GM12878 (cell line): ENCODE measurements around the gene PCDHGA1. TPM values are rescaled to one million over a fixed set of nuclear protein-coding genes. Genes with fewer than 3 reads are reported as not detected.

Experiments used
- ATAC-seq: fragments of 200-7000 bp; cut with Tn5 transposase; 3 replicates; pipeline ENCODE4 v1.9.1; 2020; ENCODE audit warnings: mild to moderate bottlenecking, moderate library complexity
- BruUV-seq: library from RNA; stranded (reverse); fragments of 400-500 nt; replicated peaks from 2 replicates; lab custom pipeline; 2021; lab: Mats Ljungman, UMichigan
- CTCF ChIA-PET: fragments of 300-600 bp; sonication (Branson Sonifier 250); formaldehyde crosslinking; extraction: SDS; loops from one replicate; lab custom pipeline; 2021; ENCODE audit warnings: inconsistent platforms; lab: Yijun Ruan, JAX
- POLR2A ChIA-PET: fragments of 350-600 bp; formaldehyde crosslinking; extraction: SDS; loops from one replicate; lab custom pipeline; 2021; ENCODE audit warnings: inconsistent platforms; lab: Charles Lee
- RAD21 ChIA-PET: fragments of 300-600 bp; sonication (Branson Sonifier 250); formaldehyde crosslinking; loops from one replicate; lab custom pipeline; 2023; ENCODE audit warnings: antibody characterized with exemption; ENCODE audit not compliant: unreplicated experiment; lab: Charles Lee
- SMC1A ChIA-PET: fragments of 300-600 bp; sonication (Branson Sonifier 250); formaldehyde crosslinking; loops from one replicate; lab custom pipeline; 2023; ENCODE audit not compliant: unreplicated experiment, uncharacterized antibody; lab: Charles Lee
- DNase-seq: peaks from one replicate; pipeline ENCODE4 v3.0.0-alpha.2; 2011; ENCODE audit warnings: low read depth, low spot score
- FAIRE-seq: peaks from 3 replicates; lab custom pipeline; 2011; peaks lifted over from hg19 to GRCh38; lab: Jason Lieb, UNC
- H2AFZ ChIP-seq: 2 replicates; pipeline ENCODE4 v1.6.0; 2011; ENCODE audit warnings: low read depth, low read length, control low read depth; ENCODE audit not compliant: control insufficient read depth
- H3K27ac ChIP-seq: 2 replicates; pipeline ENCODE4 v1.5.1; 2011; ENCODE audit warnings: control low read depth; ENCODE audit not compliant: control insufficient read depth, insufficient read depth
- H3K27me3 ChIP-seq, 2 experiments: replicated peaks in 1 of 2; 2 replicates each; pipeline versions ENCODE4 v1.6.0 to v1.6.1; 2011; ENCODE audit warnings: low read length in 1 of 2; ENCODE audit not compliant: control insufficient read depth in 2 of 2, insufficient read depth in 2 of 2
- H3K36me3 ChIP-seq, 2 experiments: 2 replicates each; pipeline ENCODE4 v1.5.1; 2011; ENCODE audit warnings: low read length in 1 of 2; ENCODE audit not compliant: control insufficient read depth in 2 of 2, insufficient read depth in 2 of 2
- H3K4me1 ChIP-seq: 2 replicates; pipeline ENCODE4 v1.6.1; 2011; ENCODE audit warnings: mild to moderate bottlenecking, low read length, moderate library complexity, mixed read lengths; ENCODE audit not compliant: control insufficient read depth, insufficient read depth
- H3K4me2 ChIP-seq: 2 replicates; pipeline ENCODE4 v1.6.0; 2011; ENCODE audit warnings: control low read depth; ENCODE audit not compliant: control insufficient read depth, insufficient read depth
- H3K4me3 ChIP-seq: fragments of 200-600 bp; sonication (generic); 2 replicates; pipeline ENCODE4 v1.5.1; 2016
- H3K79me2 ChIP-seq: 2 replicates; pipeline ENCODE4 v1.6.0; 2011; ENCODE audit warnings: low read length; ENCODE audit not compliant: control insufficient read depth, insufficient read depth
- H3K9ac ChIP-seq: 2 replicates; pipeline ENCODE4 v1.8.0; 2011; ENCODE audit warnings: low read length, control low read depth, mixed read lengths; ENCODE audit not compliant: control insufficient read depth, insufficient read depth
- H3K9me3 ChIP-seq: replicated peaks from 3 replicates; pipeline ENCODE4 v1.5.1; 2011; ENCODE audit warnings: mild to moderate bottlenecking, low read length; ENCODE audit not compliant: control insufficient read depth, insufficient read depth
- H4K20me1 ChIP-seq: 2 replicates; pipeline ENCODE4 v1.6.0; 2011; ENCODE audit not compliant: control insufficient read depth, insufficient read depth
- CBFB ChIP-seq: IDR thresholded peaks from 2 replicates; pipeline ENCODE4 v1.6.1; 2016; ENCODE audit warnings: antibody characterized with exemption, low read depth
- CTCF ChIP-seq, 3 experiments: IDR thresholded peaks in 2 of 3; conservative IDR thresholded peaks in 1 of 3; 2 replicates each; pipeline ENCODE4 v1.5.1; 2011; ENCODE audit warnings: low read depth in 3 of 3, low read length in 3 of 3, mild to moderate bottlenecking in 3 of 3, control low read depth in 2 of 3, moderate library complexity in 2 of 3, inconsistent platforms in 1 of 3, mixed read lengths in 1 of 3; ENCODE audit not compliant: control insufficient read depth in 2 of 3, insufficient read depth in 1 of 3; ENCODE audit errors: extremely low read depth in 1 of 3
- ELK1 ChIP-seq: IDR thresholded peaks from 2 replicates; pipeline ENCODE4 v1.6.1; 2012; ENCODE audit warnings: low read depth, low read length, improper control_type of control experiment
- MYC ChIP-seq: IDR thresholded peaks from 2 replicates; pipeline ENCODE4 v1.6.1; 2011; ENCODE audit warnings: mild to moderate bottlenecking, low read length, moderate library complexity, inconsistent platforms; ENCODE audit not compliant: insufficient read depth, insufficient replicate concordance, insufficient read length, severe bottlenecking
- PAX8 ChIP-seq: fragments of 450-650 bp; IDR thresholded peaks from 2 replicates; pipeline ENCODE4 v1.6.1; 2017; ENCODE audit warnings: mild to moderate bottlenecking, moderate library complexity
- PRDM15 ChIP-seq: fragments of 450-650 bp; formaldehyde crosslinking; IDR thresholded peaks from 2 replicates; pipeline ENCODE4 v1.4.0; 2020; ENCODE audit warnings: mild to moderate bottlenecking, moderate library complexity
- RAD21 ChIP-seq: IDR thresholded peaks from 2 replicates; pipeline ENCODE4 v1.6.1; 2011; ENCODE audit warnings: mild to moderate bottlenecking, low read depth, low read length, moderate library complexity; ENCODE audit not compliant: insufficient read depth
- RBBP5 ChIP-seq: fragments of 200-600 bp; sonication (generic); conservative IDR thresholded peaks from 2 replicates; pipeline ENCODE4 v1.6.1; 2016
- RFX5 ChIP-seq: IDR thresholded peaks from 2 replicates; pipeline ENCODE4 v1.6.1; 2011; ENCODE audit warnings: low read depth, low read length, improper control_type of control experiment
- SMC3 ChIP-seq: IDR thresholded peaks from 2 replicates; pipeline ENCODE4 v1.6.1; 2011; ENCODE audit warnings: low read length, improper control_type of control experiment, borderline replicate concordance
- STAT3 ChIP-seq: IDR thresholded peaks from 2 replicates; pipeline ENCODE4 v1.6.1; 2011; ENCODE audit warnings: low read depth, low read length, improper control_type of control experiment
- SUZ12 ChIP-seq: fragments of 200-600 bp; sonication (generic); IDR thresholded peaks from one replicate; pipeline ENCODE4 v1.6.1; 2018; ENCODE audit warnings: antibody characterized with exemption, mild to moderate bottlenecking; ENCODE audit not compliant: unreplicated experiment
- TCF12 ChIP-seq: IDR thresholded peaks from 2 replicates; pipeline ENCODE4 v1.6.1; 2011; ENCODE audit warnings: low read depth, mild to moderate bottlenecking, low read length
- TCF3 ChIP-seq: IDR thresholded peaks from 2 replicates; pipeline ENCODE4 v1.6.1; 2012; ENCODE audit warnings: low read depth, mild to moderate bottlenecking, low read length, borderline replicate concordance; ENCODE audit not compliant: insufficient read depth
- ZSCAN29 ChIP-seq: fragments of 450-650 bp; IDR thresholded peaks from 2 replicates; pipeline ENCODE4 v1.6.1; 2017; ENCODE audit warnings: mild to moderate bottlenecking, moderate library complexity
- WGBS: methylation state at CpG from one replicate; pipeline ENCODE4 v1.1.6; 2016; ENCODE audit warnings: low lambda C conversion rate; ENCODE audit not compliant: insufficient replicate concordance, insufficient coverage; ENCODE audit errors: missing lambda C conversion rate; 5-methylcytosine and 5-hydroxymethylcytosine counted together
- in situ Hi-C: fragments of 300-500 bp; cut with MboI; formaldehyde crosslinking; loops from 9 replicates; pipeline ENCODE4 v1.14.3; 2018; ENCODE audit warnings: mixed read lengths
- intact Hi-C: fragments of 100-400 bp; cut with micrococcal nuclease; formaldehyde crosslinking; loops from one replicate; pipeline ENCODE4 v1.14.2; 2022; ENCODE audit not compliant: unreplicated experiment
- polyA plus RNA-seq, 11 experiments: library from polyadenylated mRNA; depleted of rRNA in 4 of 11; unstranded in 6 of 11; stranded (reverse) in 5 of 11; fragments of >200 nt; fragmentation: Nextera tagmentation in 4 of 11; fragmentation: Illumina TruSeq in 1 of 11; extraction: Ambion mirVana in 4 of 11; extraction: Trizol in 1 of 11; gene quantifications; 1 replicate in 1 of 11; 2 replicates in 10 of 11; pipeline versions ENCODE4 v1.2.1 to v1.2.3, GENCODE V29; 2011 to 2016; ENCODE audit warnings: inconsistent platforms in 2 of 11, missing spikeins in 2 of 11, low read depth in 1 of 11
- total RNA-seq, 4 experiments: library from RNA; depleted of rRNA in 3 of 4; stranded (reverse); fragments of >200 nt in 3 of 4; fragmentation: Illumina TruSeq in 1 of 4; extraction: Trizol in 1 of 4; gene quantifications; 2 replicates each; pipeline versions ENCODE4 v1.2.1 to v1.2.3, GENCODE V29; 2013 to 2021

Gene PCDHGA1
- total and polyA plus RNA-seq, 10 of the 15 experiments (the other 5 are each of a cell fraction or from before 2014, with no cell fraction given), result 0.02 to 0.51 (median 0.19) TPM; not detected in 3

GRCh38 chr5:141369994-141370848 lies 39.9 kb downstream of the PCDHGA1 start, which contains the start of gene PCDHGB3:
TSS of gene PCDHGB3 (plus strand) at chr5:141370242. CDS start at chr5:141370395, 153 bp downstream.
- CTCF ChIA-PET, result interaction anchor here (0.6 to 3.2 kb wide), 34 partner anchors 10 to 196 kb away, joined by 3 to 40 read pairs (median 5); partner anchors contain the start of genes PCDHGA10, PCDHGA11, PCDHGA12 and PCDHGB5
- Histone ChIP-seq H3K79me2 (no peaks in the 10 kb centered on the region), H3K27ac (no peak within 1 kb of the TSS)

More at GRCh38 chr5:141369994-141370848, 39.9 kb downstream of the PCDHGA1 start, which contains the start of gene PCDHGB3:
- H4K20me1 ChIP-seq, result no peaks in the 10 kb centered on the region
- ATAC-seq (peak; percentile 96), FAIRE-seq (no peak), DNase-seq (no peak)
- no peak within 1 kb of the TSS for H3K9ac ChIP-seq
- 0 out of 2 replicates have a peak within 1 kb of the TSS, but pooled peaks have one; percentile 17 for H3K4me2 ChIP-seq
- TF ChIP-seq CTCF (IDR thresholded peaks at IDR 0.05 in 2 of 3, conservative IDR thresholded peaks at IDR 0.05 in 1 of 3; ENCODE audit: control insufficient read depth in 2 of 3, extremely low read depth in 1 of 3, insufficient read depth in 1 of 3, low read depth in 3 of 3, low read length in 3 of 3) (peak; percentile 38 to 72 (median 43)), RAD21 (0 out of 2 replicates have a peak, but pooled peaks have one; percentile 1), RBBP5 (no peak), ZSCAN29 (peak; percentile 79; the same call in 1 of the 2 replicates), MYC (no peak), SMC3 (peak; percentile 30; the same call in 1 of the 2 replicates), PAX8 (no peak), TCF3 (no peak), CBFB (no peak), TCF12 (no peak), SUZ12 (no peak), RFX5 (no peak), PRDM15 (CRISPR knock-in tag) (no peak), ELK1 (no peak), STAT3 (no peak)
- in situ Hi-C loops, result no loop called here
- BruUV-seq, result no TSS peak
- no peaks in the 10 kb centered on the region for H3K4me1 ChIP-seq
- ChIA-PET POLR2A (interaction anchor here (1.8 kb wide), 1 partner anchor 50 kb away, joined by 7 read pairs; the partner anchor contains the start of gene TAF7), SMC1A (interaction anchor here (0.6 to 2.6 kb wide), 20 partner anchors 33 to 628 kb away, joined by 3 to 17 read pairs (median 4); partner anchors contain the start of genes PCDHGA10, PCDHGA11, PCDHGA12 and PCDHGC3), RAD21 (interaction anchor here (0.6 to 2.4 kb wide), 15 partner anchors 12 to 220 kb away, joined by 3 to 24 read pairs (median 4); partner anchors contain the start of genes PCDHGA10, PCDHGA11, PCDHGA12 and PCDHGC3)
- H3K9me3 ChIP-seq, result peaks cover 25% of the 10 kb centered on the region; the same call in 2 of the 3 replicates
- no peaks in the 10 kb centered on the region; a peak in 1 of 4 replicates for H3K27me3 ChIP-seq
- H3K4me3 ChIP-seq, result 0 out of 2 replicates have a peak within 1 kb of the TSS, but pooled peaks have one; percentile 18
- H2AFZ ChIP-seq, result peak within 1 kb of the TSS; percentile 75
- intact Hi-C loops, result no loop called here
- 13% methylated on average over 32 of the region's 32 CpGs for WGBS
- no peaks in the 10 kb centered on the region for H3K36me3 ChIP-seq
